GM21825 (cell line): Measurements from ENCODE around the gene PIWIL4.
"Not testable (repeated sequence)": the region's sequence is repeated elsewhere in the genome, so short reads cannot be mapped to it uniquely, and the experiment has no call there.

Source experiments
- ATAC-seq: cut with Tn5 transposase; IDR thresholded peaks from one replicate; pipeline ENCODE4 v1.9.1; 2021; ENCODE audit warnings: mild to moderate bottlenecking, moderate library complexity; ENCODE audit not compliant: unreplicated experiment

The PIWIL4 gene

GRCh38 chr11:94546886-94547285 lies 20.3 kb upstream of the PIWIL4 start:
- no peak for ATAC-seq

GRCh38 chr11:94549146-94549545 lies 18.0 kb upstream of the PIWIL4 start:
- no peak for ATAC-seq

- ATAC-seq: no peak
Measured at GRCh38 chr11:94550513-94550912, 16.7 kb upstream of the PIWIL4 start.

- no peak for ATAC-seq
Measured at GRCh38 chr11:94553938-94554337, 13.2 kb upstream of the PIWIL4 start.

GRCh38 chr11:94555752-94556329 lies 11.3 kb upstream of the PIWIL4 start:
- ATAC-seq: not testable (repeated sequence)

GRCh38 chr11:94557421-94557820 lies 9.7 kb upstream of the PIWIL4 start:
- no peak for ATAC-seq

GRCh38 chr11:94557992-94558391 lies 9.2 kb upstream of the PIWIL4 start:
- no peak for ATAC-seq

GRCh38 chr11:94558468-94558867 lies 8.7 kb upstream of the PIWIL4 start:
- ATAC-seq: no peak

GRCh38 chr11:94558932-94559331 lies 8.2 kb upstream of the PIWIL4 start:
- no peak for ATAC-seq

GRCh38 chr11:94559361-94559760 lies 7.8 kb upstream of the PIWIL4 start:
- no peak for ATAC-seq

GRCh38 chr11:94560834-94561233 lies 6.3 kb upstream of the PIWIL4 start:
- ATAC-seq: no peak

GRCh38 chr11:94563176-94563847 lies 3.9 kb upstream of the PIWIL4 start:
- ATAC-seq: no peak

- no peak for ATAC-seq
Measured at GRCh38 chr11:94563848-94564467, 3.2 kb upstream of the PIWIL4 start.

GRCh38 chr11:94568200-94568599 lies 1.0 kb downstream of the PIWIL4 start:
- no peak for ATAC-seq

GRCh38 chr11:94568717-94569116 lies 1.5 kb downstream of the PIWIL4 start:
- no peak for ATAC-seq

- ATAC-seq: not testable (repeated sequence)
Measured at GRCh38 chr11:94572975-94573374, 5.8 kb downstream of the PIWIL4 start.

- ATAC-seq: no peak
Measured at GRCh38 chr11:94574193-94574961, 7.2 kb downstream of the PIWIL4 start.

GRCh38 chr11:94576306-94576705 lies 9.1 kb downstream of the PIWIL4 start:
- ATAC-seq: no peak

- ATAC-seq: no peak
Measured at GRCh38 chr11:94577841-94578240, 10.7 kb downstream of the PIWIL4 start.

- peak; percentile 64 for ATAC-seq
Measured at GRCh38 chr11:94581926-94582325, 14.8 kb downstream of the PIWIL4 start.

- no peak for ATAC-seq
Measured at GRCh38 chr11:94583213-94583865, 16.2 kb downstream of the PIWIL4 start.
